Dermis microvascular lymphatic vessel endothelial cell (primary cell): ENCODE results near the gene PLCH2. TPM values are rescaled to one million over a fixed set of nuclear protein-coding genes. Genes with fewer than 3 reads are reported as not detected.
"Not testable (repeated sequence)": the region's sequence is repeated elsewhere in the genome, so short reads cannot be mapped to it uniquely, and the experiment has no call there.

Experiments used
- DNase-seq, 2 donors: peaks; one replicate each; pipeline versions ENCODE4 v3.0.0 to v3.0.0-alpha.2; 2010; ENCODE audit warnings: low read depth in 2 of 2
- total RNA-seq: library from RNA; depleted of rRNA; stranded (reverse); fragments of >200 nt; gene quantifications from 2 replicates; pipeline ENCODE4 v1.2.1, GENCODE V29; 2014

Gene PLCH2
- total RNA-seq, 1 donor from 2014 or later: under 0.01 TPM

GRCh38 chr1:2544875-2545640, 69.0 kb downstream of the PLCH2 start:
- DNase-seq: no peak

DNA sequence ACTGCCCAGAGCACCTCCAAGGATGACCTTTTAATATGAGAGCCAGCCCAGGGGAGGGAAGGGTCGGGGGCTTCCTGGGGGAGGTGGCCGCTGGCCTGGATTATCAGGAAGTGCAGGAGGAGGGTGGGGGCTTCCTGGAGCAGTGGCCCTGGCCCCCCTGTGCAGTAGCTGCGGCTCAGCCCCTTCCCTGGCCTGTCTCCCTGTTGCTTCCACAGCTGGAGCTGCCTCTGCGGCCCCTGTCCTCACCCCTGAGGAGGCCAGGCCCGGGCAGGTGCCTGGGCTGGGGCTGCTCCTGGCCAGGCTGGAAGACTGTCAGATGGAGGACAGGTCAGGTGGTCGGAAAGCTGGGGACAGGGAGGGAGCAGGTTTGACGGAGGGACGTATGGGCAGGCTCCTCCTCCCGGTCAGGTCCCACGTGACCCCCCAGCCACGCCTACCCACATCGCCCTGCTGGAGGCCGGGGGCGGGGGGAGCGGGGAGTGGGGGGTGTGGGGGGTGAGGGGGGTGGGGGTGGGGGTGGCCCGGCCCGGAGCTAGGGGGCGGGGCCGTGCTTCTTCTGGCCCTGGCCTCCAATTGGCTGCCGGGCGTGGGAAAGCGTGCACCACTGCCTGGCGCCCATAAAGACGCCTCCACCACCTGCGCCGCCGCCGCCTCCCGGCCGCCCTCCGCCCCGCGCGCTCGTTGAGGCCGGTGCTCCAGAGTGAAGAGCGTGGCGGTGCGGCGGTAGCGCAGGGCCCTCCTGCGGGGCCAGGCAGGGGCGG, 69.8 kb downstream of the PLCH2 start:
- peak; percentile 94 for DNase-seq

DNA sequence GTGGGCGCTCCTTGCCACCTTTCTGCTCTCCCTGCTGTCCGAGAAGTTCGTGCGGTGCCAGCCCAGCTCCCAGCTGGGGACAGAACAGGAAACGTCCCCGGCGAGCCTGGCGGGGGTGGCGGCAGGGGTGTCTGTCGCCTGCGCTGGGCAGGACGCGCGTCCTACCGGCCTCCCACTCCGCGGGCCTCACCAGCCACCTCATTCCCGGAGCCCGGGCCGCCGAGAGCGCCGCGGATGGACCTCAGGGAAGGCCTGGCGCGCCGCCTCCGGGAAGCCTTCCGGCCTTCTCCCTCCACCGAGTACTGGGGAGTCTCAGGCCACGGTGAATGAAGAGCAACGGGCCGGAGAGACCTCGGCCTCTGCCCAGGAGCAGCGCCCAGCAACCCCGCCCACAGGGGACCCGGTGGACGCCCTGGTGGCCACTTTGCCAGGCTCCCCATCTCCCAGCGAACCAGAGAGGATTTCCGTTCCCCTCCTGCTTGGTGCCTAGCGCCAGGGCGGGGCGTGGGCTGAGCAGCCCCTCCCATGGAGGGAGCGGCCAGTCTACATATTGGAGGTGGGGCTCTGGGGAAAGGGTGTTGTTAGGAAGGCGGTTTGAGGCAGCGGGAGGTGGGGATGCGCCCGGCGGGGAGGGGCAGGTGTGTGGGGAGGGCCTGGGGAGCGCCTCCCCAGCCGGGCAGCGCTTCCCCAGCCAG, 70.6 kb downstream of the PLCH2 start:
- DNase-seq: peak; percentile 85 to 88

DNA sequence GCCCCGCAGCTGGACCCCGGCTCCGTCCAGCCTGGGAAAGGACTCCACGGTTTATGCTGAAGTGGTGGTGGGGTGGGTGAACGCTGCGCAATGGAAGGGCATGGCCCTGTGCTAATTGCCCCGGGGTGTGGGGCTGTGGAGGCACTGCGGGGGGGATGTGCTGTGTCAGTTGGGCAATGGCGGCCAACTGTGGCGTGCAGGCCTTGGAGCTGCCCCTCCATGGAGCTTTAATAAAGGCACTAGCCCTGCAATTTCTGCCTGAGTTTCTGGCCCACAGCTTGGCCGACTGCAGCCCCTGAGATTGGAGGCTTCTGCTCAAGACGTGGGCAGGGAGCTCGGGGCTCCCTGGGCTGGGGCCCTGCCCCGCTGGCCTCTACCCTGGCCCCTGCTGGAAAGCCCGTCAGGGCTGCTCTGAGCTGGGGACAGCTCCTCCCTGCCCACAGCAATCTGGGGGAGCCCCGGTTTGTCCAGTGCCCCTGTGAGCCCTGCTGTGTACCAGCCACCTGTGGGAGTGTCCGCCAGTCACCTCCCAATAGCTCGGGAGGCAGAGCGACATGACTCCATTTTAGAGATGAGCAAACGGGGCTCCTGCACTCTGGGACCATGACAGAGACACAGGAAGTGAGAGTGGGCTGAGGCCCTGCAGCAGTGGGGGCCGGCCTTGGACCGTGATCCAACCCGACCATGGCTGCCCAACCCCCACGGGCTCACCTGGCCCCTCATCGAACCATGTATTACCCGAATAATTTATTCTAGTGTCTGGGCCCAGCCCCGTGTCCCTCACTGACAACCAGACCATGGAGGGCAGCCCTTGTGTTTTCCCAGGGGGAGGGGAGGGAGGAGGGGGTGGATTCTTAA, 71.3 kb downstream of the PLCH2 start:
- no peak for DNase-seq

GRCh38 chr1:2548068-2548589, 72.0 kb downstream of the PLCH2 start:
- peak; percentile 67 to 73 for DNase-seq

DNA sequence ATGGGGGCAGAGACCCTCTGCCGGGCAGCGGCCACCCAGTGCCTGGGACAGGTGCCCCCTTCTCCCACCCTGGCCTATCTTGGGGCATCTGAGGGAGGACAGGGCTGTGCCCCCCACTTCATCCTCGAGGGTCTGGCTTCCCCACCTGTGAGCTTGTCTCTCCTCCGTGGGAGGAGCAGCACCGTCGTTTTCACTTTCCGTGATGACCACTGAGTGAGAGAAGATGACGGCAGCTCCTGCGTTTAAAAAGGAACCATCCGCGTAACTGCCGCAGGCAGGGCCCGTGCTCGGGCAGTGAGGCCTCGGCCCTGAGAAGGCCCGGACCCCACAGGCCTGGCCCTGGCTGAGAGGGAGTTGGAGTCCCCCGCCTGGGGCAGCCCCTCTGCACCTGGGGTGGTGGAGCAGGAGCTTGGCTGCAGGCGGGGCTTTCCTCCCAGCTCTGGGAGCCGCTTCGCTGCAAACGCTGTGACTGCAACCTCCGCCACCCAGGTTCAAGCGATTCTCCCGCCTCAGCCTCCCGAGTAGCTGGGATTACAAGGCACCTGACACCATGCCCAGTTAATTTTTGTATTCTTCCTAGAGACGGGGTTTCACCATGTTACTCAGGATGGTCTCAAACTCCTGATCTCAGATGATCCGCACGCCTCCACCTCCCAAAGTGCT, 73.4 kb downstream of the PLCH2 start:
- not testable (repeated sequence) for DNase-seq

DNA sequence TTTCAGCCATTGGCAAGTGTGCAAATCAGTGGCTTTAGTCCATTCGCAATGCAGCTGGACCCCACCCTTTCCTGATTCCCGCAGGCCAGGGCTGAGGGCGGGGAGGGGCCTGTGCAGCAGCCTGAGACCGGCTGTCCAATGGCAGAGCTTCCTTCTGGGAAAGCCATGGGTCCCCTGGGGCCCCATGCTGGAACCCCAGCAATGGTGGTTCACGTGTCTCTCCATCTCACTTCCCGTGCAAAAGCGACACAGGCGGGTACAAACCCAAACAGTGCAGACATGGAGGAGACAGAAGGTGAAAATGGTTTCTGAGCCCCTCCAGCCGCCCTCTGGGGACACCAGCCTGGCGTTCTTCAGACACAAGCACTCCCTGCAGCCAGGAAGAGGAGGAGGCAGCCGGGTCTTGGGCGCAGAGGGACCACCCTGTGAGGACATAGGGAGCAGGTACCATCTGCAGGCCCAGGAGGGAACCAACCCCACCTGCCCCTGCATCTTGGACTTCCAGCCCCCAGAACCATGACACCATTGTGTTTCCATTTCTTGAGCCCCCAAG, 74.3 kb downstream of the PLCH2 start:
- not testable (repeated sequence) for DNase-seq

DNA sequence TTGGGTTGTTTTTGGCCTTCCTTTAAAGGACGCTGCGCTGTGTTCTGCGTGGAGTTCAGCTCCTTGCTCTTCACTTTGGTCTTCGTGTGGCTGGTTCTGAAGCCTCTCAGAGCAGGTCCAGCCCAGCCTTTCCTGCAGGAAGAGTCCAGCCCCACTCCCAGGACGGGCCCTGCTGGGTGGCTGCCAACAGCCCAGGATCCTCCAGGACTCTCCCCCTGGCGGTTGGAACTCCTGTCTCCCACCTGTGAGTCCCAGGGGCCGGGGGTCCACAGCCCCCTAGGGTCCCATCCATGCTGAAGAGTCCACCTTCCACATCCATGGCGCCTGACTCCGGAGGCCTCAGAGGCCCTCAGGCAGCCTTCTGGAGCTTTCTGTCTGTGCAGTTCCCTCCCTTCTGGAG, 75.5 kb downstream of the PLCH2 start:
- not testable (repeated sequence) for DNase-seq

- no peak for DNase-seq
Measured at GRCh38 chr1:2552189-2552588, 76.1 kb downstream of the PLCH2 start.

GRCh38 chr1:2553076-2553475, 77.0 kb downstream of the PLCH2 start:
- DNase-seq: not testable (repeated sequence)

GRCh38 chr1:2553871-2554620, 78.0 kb downstream of the PLCH2 start:
- no peak for DNase-seq

- DNase-seq: peak in 1 of 2 donors; percentile 46
Measured at GRCh38 chr1:2554621-2555387, 78.7 kb downstream of the PLCH2 start.

Other genes with a start within 250 kb of the PLCH2 start
- 12.7 and 23.1 TPM in 2 replicates for gene SKI, start 248.0 kb upstream of the PLCH2 start, total RNA-seq
- gene MORN1, start 84.7 kb upstream of the PLCH2 start, total RNA-seq: 3.1 and 3.5 TPM in 2 replicates
- 44.5 and 47.2 TPM in 2 replicates for gene RER1, start 84.4 kb upstream of the PLCH2 start, total RNA-seq
- gene PEX10, start 63.7 kb upstream of the PLCH2 start, total RNA-seq: 24.9 and 37.3 TPM in 2 replicates
- gene PANK4, start 50.3 kb downstream of the PLCH2 start, total RNA-seq: 18.6 and 25.9 TPM in 2 replicates
- gene HES5, start 54.0 kb downstream of the PLCH2 start, total RNA-seq: 0.13 TPM in 2 replicates
- 66.8 and 150 TPM in 2 replicates for gene TNFRSF14, start 80.1 kb downstream of the PLCH2 start, total RNA-seq
- gene PRXL2B, start 110.5 kb downstream of the PLCH2 start, total RNA-seq: 55.7 and 107 TPM in 2 replicates
- gene MMEL1, start 156.7 kb downstream of the PLCH2 start, total RNA-seq: 2.8 and 3.6 TPM in 2 replicates